Inferior parietal cortex (tissue), 1 donor: ENCODE measurements around the gene TES.

Experiments used
- DNase-seq: peaks from one replicate; pipeline ENCODE4 v3.0.0-alpha.2; 2016; ENCODE audit errors: extremely low spot score

TES gene

GRCh38 chr7:116193329-116194087, 16.8 kb upstream of the TES start:
- DNase-seq: no peak

- no peak for DNase-seq
These were observed 16.2 kb upstream of the TES start for GRCh38 chr7:116194115-116194514.

GRCh38 chr7:116195451-116195850, 14.9 kb upstream of the TES start:
- no peak for DNase-seq

GRCh38 chr7:116196947-116197346, 13.4 kb upstream of the TES start:
- no peak for DNase-seq

GRCh38 chr7:116197360-116197759, 13.0 kb upstream of the TES start:
- no peak for DNase-seq

GRCh38 chr7:116198748-116199410, 11.5 kb upstream of the TES start:
- no peak for DNase-seq

- no peak for DNase-seq
These were observed 9.4 kb upstream of the TES start for GRCh38 chr7:116200963-116201362.

GRCh38 chr7:116206141-116206540, 4.2 kb upstream of the TES start:
- DNase-seq: no peak

- no peak for DNase-seq
These were observed 1.4 kb upstream of the TES start for GRCh38 chr7:116208919-116209318.

- no peak for DNase-seq
These were observed 723 bp upstream of the TES start for GRCh38 chr7:116209561-116210070.

- peak; percentile 30 for DNase-seq
These were observed 920 bp downstream of the TES start for GRCh38 chr7:116211006-116211912.

GRCh38 chr7:116211913-116212596, 1.7 kb downstream of the TES start:
- DNase-seq: no peak

- DNase-seq: no peak
These were observed 2.5 kb downstream of the TES start for GRCh38 chr7:116212869-116213268.

- no peak for DNase-seq
These were observed 3.2 kb downstream of the TES start for GRCh38 chr7:116213361-116214130.

- DNase-seq: no peak
These were observed 4.6 kb downstream of the TES start for GRCh38 chr7:116214921-116215320.

- no peak for DNase-seq
These were observed 5.2 kb downstream of the TES start for GRCh38 chr7:116215551-116215950.

GRCh38 chr7:116216956-116217571, 6.7 kb downstream of the TES start:
- no peak for DNase-seq

GRCh38 chr7:116218051-116218645, 7.8 kb downstream of the TES start:
- peak; percentile 11 for DNase-seq

GRCh38 chr7:116218747-116219146, 8.4 kb downstream of the TES start:
- no peak for DNase-seq

- DNase-seq: no peak
These were observed 8.9 kb downstream of the TES start for GRCh38 chr7:116219288-116219687.
